Osteoblast (primary cell): ENCODE data around the gene EIF1B. TPM values are rescaled to one million over a fixed set of nuclear protein-coding genes. Genes with fewer than 3 reads are reported as not detected.

ENCODE experiments used
- DNase-seq: peaks from one replicate; pipeline ENCODE4 v3.0.0; 2011; ENCODE audit warnings: low spot score, mixed read lengths; ENCODE audit not compliant: insufficient read length; ENCODE audit errors: missing footprints
- H2AFZ ChIP-seq: 2 replicates; pipeline ENCODE4 v1.6.0; 2011; ENCODE audit warnings: mild to moderate bottlenecking, low read length
- H3K27ac ChIP-seq: 2 replicates; pipeline ENCODE4 v1.5.1; 2011; ENCODE audit warnings: mild to moderate bottlenecking, low read depth, low read length, moderate library complexity
- H3K27me3 ChIP-seq: 2 replicates; pipeline ENCODE4 v1.6.0; 2012; ENCODE audit warnings: mild to moderate bottlenecking, control low read depth, inconsistent platforms, low read length, moderate library complexity; ENCODE audit not compliant: insufficient read depth
- H3K36me3 ChIP-seq: 2 replicates; pipeline ENCODE4 v1.5.1; 2011; ENCODE audit warnings: mild to moderate bottlenecking, low read length, control low read depth, moderate library complexity; ENCODE audit not compliant: insufficient read depth
- H3K4me1 ChIP-seq: 2 replicates; pipeline ENCODE4 v1.5.1; 2011; ENCODE audit warnings: mild to moderate bottlenecking, low read length, control low read depth, moderate library complexity; ENCODE audit not compliant: insufficient read depth
- H3K4me2 ChIP-seq: 2 replicates; pipeline ENCODE4 v1.6.0; 2011; ENCODE audit warnings: mild to moderate bottlenecking, low read length; ENCODE audit not compliant: insufficient read depth
- H3K4me3 ChIP-seq: fragments of 200-600 bp; sonication (generic); 3 replicates; pipeline ENCODE4 v1.5.1; 2012; ENCODE audit warnings: mild to moderate bottlenecking, low read length, inconsistent platforms; ENCODE audit not compliant: insufficient read depth
- H3K79me2 ChIP-seq: 2 replicates; pipeline ENCODE4 v1.6.0; 2012; ENCODE audit warnings: mild to moderate bottlenecking, low read length, control low read depth, inconsistent platforms; ENCODE audit not compliant: insufficient read depth
- H3K9me3 ChIP-seq: 2 replicates; pipeline ENCODE4 v1.5.1; 2011; ENCODE audit warnings: low read depth, low read length, control low read depth
- H4K20me1 ChIP-seq: 2 replicates; pipeline ENCODE4 v1.6.0; 2012; ENCODE audit warnings: mild to moderate bottlenecking, low read length, control low read depth; ENCODE audit not compliant: insufficient read depth
- CTCF ChIP-seq: IDR thresholded peaks from 2 replicates; pipeline ENCODE4 v1.5.1; 2011; ENCODE audit warnings: mild to moderate bottlenecking, low read depth, low read length, moderate library complexity; ENCODE audit errors: extremely low read depth
- total RNA-seq: library from RNA; depleted of rRNA; stranded (reverse); fragments of >200 nt; gene quantifications from 2 replicates; pipeline ENCODE4 v1.2.3, GENCODE V29; 2012

EIF1B gene
- total RNA-seq, 1 donor, result 19.2 TPM

GRCh38 chr3:40323946-40324345 is 14.4 kb downstream of the EIF1B start:
- H3K4me2 ChIP-seq, result no peak overlapping the region
- DNase-seq, result no peak
- H3K4me3 ChIP-seq, result no peak overlapping the region
- no peaks in the 10 kb centered on the region for H4K20me1 ChIP-seq
- no peaks in the 10 kb centered on the region for H3K79me2 ChIP-seq
- H2AFZ ChIP-seq, result no peak overlapping the region
- peaks cover 6% of the 10 kb centered on the region for H3K27me3 ChIP-seq
- no peaks in the 10 kb centered on the region for H3K4me1 ChIP-seq
- H3K36me3 ChIP-seq, result no peaks in the 10 kb centered on the region
- no peaks in the 10 kb centered on the region for H3K9me3 ChIP-seq
- TF ChIP-seq CTCF, result no peak
- H3K27ac ChIP-seq, result no peak overlapping the region

- no peak for DNase-seq
- no peak overlapping the region for H3K4me3 ChIP-seq
- no peak overlapping the region for H3K4me2 ChIP-seq
- no peaks in the 10 kb centered on the region for H3K4me1 ChIP-seq
- no peak overlapping the region for H3K27ac ChIP-seq
- no peaks in the 10 kb centered on the region for H3K9me3 ChIP-seq
- no peaks in the 10 kb centered on the region for H4K20me1 ChIP-seq
- H3K79me2 ChIP-seq, result no peaks in the 10 kb centered on the region
- H3K27me3 ChIP-seq, result peaks cover 6% of the 10 kb centered on the region
- H2AFZ ChIP-seq, result no peak overlapping the region
- TF ChIP-seq CTCF, result no peak
- H3K36me3 ChIP-seq, result no peaks in the 10 kb centered on the region
These were observed 15.1 kb downstream of the EIF1B start for GRCh38 chr3:40324621-40325020.

GRCh38 chr3:40325465-40325864 is 16.0 kb downstream of the EIF1B start:
- Histone ChIP-seq H3K4me2 (no peak overlapping the region), H3K27me3 (peaks cover 6% of the 10 kb centered on the region), H3K4me3 (no peak overlapping the region), H3K4me1 (no peaks in the 10 kb centered on the region), H3K9me3 (no peaks in the 10 kb centered on the region), H3K36me3 (no peaks in the 10 kb centered on the region), H3K27ac (no peak overlapping the region), H4K20me1 (no peaks in the 10 kb centered on the region), H2AFZ (no peak overlapping the region), H3K79me2 (no peaks in the 10 kb centered on the region)
- no peak for DNase-seq
- no peak for TF ChIP-seq CTCF

GRCh38 chr3:40328374-40328773 is 18.9 kb downstream of the EIF1B start:
- Histone ChIP-seq H3K27ac (no peak overlapping the region), H3K79me2 (no peaks in the 10 kb centered on the region), H3K4me3 (no peak overlapping the region), H3K4me2 (no peak overlapping the region), H3K27me3 (peaks cover 3% of the 10 kb centered on the region), H3K36me3 (no peaks in the 10 kb centered on the region), H2AFZ (no peak overlapping the region), H3K4me1 (no peaks in the 10 kb centered on the region), H3K9me3 (no peaks in the 10 kb centered on the region), H4K20me1 (no peaks in the 10 kb centered on the region)
- no peak for TF ChIP-seq CTCF
- no peak for DNase-seq
